DND-41 (cell line): Measurements from ENCODE around the gene ARL6IP5.

Experiments used
- ATAC-seq: fragments of 200-7000 bp; cut with Tn5 transposase; 3 replicates; pipeline ENCODE4 v1.9.1; 2021; ENCODE audit warnings: low read depth; ENCODE audit not compliant: insufficient read depth
- DNase-seq: peaks from one replicate; pipeline ENCODE4 v3.0.0-alpha.2; 2020
- H2AFZ ChIP-seq: 2 replicates; pipeline ENCODE4 v1.6.0; 2012; ENCODE audit warnings: low read depth, low read length
- H3K27ac ChIP-seq: 2 replicates; pipeline ENCODE4 v1.5.1; 2012; ENCODE audit warnings: low read length, inconsistent platforms
- H3K27me3 ChIP-seq: fragments of 200-600 bp; sonication (generic); 2 replicates; pipeline ENCODE4 v1.6.0; 2012; ENCODE audit warnings: low read length, mild to moderate bottlenecking, inconsistent platforms; ENCODE audit not compliant: insufficient read depth, poor library complexity
- H3K36me3 ChIP-seq: 2 replicates; pipeline ENCODE4 v1.5.1; 2012; ENCODE audit warnings: low read length, inconsistent platforms; ENCODE audit not compliant: insufficient read depth
- H3K4me1 ChIP-seq: 2 replicates; pipeline ENCODE4 v1.5.1; 2012; ENCODE audit warnings: mild to moderate bottlenecking, low read length; ENCODE audit not compliant: insufficient read depth
- H3K4me2 ChIP-seq: 2 replicates; pipeline ENCODE4 v1.6.0; 2012; ENCODE audit warnings: mild to moderate bottlenecking, moderate library complexity, low read length, inconsistent platforms; ENCODE audit not compliant: insufficient read depth
- H3K4me3 ChIP-seq, 2 experiments: fragments of 200-600 bp in 1 of 2; shearing (Covaris generic) in 1 of 2; 2 replicates each; pipeline ENCODE4 v1.5.1; 2012 to 2016; ENCODE audit warnings: inconsistent platforms in 2 of 2, low read length in 2 of 2, mild to moderate bottlenecking in 2 of 2, low read depth in 1 of 2, moderate library complexity in 1 of 2
- H3K79me2 ChIP-seq: 2 replicates; pipeline ENCODE4 v1.6.0; 2012; ENCODE audit warnings: low read length, inconsistent platforms; ENCODE audit not compliant: insufficient read depth
- H3K9ac ChIP-seq: 2 replicates; pipeline ENCODE4 v1.6.0; 2012; ENCODE audit warnings: low read depth, mild to moderate bottlenecking, inconsistent platforms, low read length, moderate library complexity
- H3K9me3 ChIP-seq: 2 replicates; pipeline ENCODE4 v1.5.1; 2012; ENCODE audit warnings: low read length, moderate library complexity, mild to moderate bottlenecking, inconsistent platforms; ENCODE audit not compliant: insufficient read depth, severe bottlenecking
- H4K20me1 ChIP-seq: 2 replicates; pipeline ENCODE4 v1.6.0; 2012; ENCODE audit warnings: low read length; ENCODE audit not compliant: insufficient read depth
- CTCF ChIP-seq: IDR thresholded peaks from 2 replicates; pipeline ENCODE4 v1.5.1; 2012; ENCODE audit warnings: borderline replicate concordance, low read length, moderate library complexity, mild to moderate bottlenecking; ENCODE audit not compliant: poor library complexity, severe bottlenecking; ENCODE audit errors: extremely low read depth
- EZH2 ChIP-seq: IDR thresholded peaks from 3 replicates; pipeline ENCODE4 v1.6.1; 2012; ENCODE audit warnings: borderline replicate concordance, low read depth, mild to moderate bottlenecking, moderate library complexity, low read length, inconsistent platforms; ENCODE audit not compliant: severe bottlenecking

The ARL6IP5 gene

DNA sequence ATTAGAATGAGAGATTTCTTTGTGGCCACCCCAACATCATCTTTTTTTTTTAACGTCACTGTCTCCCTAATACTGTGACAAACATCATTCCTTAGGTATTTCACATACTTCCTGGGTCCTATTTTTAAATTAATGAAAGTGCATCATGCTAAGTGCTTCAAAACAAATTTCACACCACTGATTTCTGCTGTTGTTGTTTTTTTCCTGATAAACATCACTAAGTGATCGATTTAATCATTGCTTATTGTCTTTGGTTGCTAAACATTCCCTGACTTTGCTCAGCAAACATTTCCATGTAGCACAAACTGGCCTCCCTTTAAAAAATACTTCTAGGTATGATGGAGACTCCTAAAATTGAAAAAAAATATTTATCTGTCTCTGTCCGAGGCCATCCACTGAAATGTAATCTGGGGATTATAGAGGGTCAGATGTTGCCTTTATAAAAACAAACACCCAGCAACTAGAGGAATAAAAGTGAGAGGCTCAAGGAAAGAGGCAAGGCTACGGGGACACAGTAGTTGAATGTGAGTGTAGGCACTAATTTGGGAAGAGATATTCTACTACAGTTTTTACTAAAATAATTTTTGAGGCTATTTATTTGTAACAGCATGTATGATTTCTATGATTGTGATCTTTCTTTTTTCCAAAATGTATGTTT lies 58.2 kb downstream of the ARL6IP5 start:
- no peaks in the 10 kb centered on the region for H3K36me3 ChIP-seq
- no peak overlapping the region for H3K9ac ChIP-seq
- ATAC-seq = no peak
- no peak overlapping the region for H3K27ac ChIP-seq
- DNase-seq = no peak
- H4K20me1 ChIP-seq = no peaks in the 10 kb centered on the region
- no peaks in the 10 kb centered on the region for H3K9me3 ChIP-seq
- no peak for TF ChIP-seq CTCF
- TF ChIP-seq EZH2 = no peak
- H3K79me2 ChIP-seq = no peaks in the 10 kb centered on the region
- no peak overlapping the region for H3K4me3 ChIP-seq
- peaks cover 9% of the 10 kb centered on the region for H3K4me1 ChIP-seq
- H3K27me3 ChIP-seq = peaks cover 8% of the 10 kb centered on the region
- H3K4me2 ChIP-seq = no peak overlapping the region
- H2AFZ ChIP-seq = no peak overlapping the region

GRCh38 chr3:69143612-69144011 lies 58.9 kb downstream of the ARL6IP5 start:
- H2AFZ ChIP-seq = no peak overlapping the region
- peaks cover 9% of the 10 kb centered on the region for H3K4me1 ChIP-seq
- TF ChIP-seq CTCF = no peak
- no peak for TF ChIP-seq EZH2
- H3K9ac ChIP-seq = no peak overlapping the region
- no peaks in the 10 kb centered on the region for H3K79me2 ChIP-seq
- no peaks in the 10 kb centered on the region for H4K20me1 ChIP-seq
- H3K9me3 ChIP-seq = no peaks in the 10 kb centered on the region
- DNase-seq (no peak), ATAC-seq (0 out of 3 replicates have a peak, but pooled peaks have one; percentile 15)
- H3K36me3 ChIP-seq = no peaks in the 10 kb centered on the region
- peaks cover 8% of the 10 kb centered on the region for H3K27me3 ChIP-seq
- no peak overlapping the region for H3K4me3 ChIP-seq
- no peak overlapping the region for H3K27ac ChIP-seq
- H3K4me2 ChIP-seq = no peak overlapping the region

GRCh38 chr3:69144631-69145245 lies 60.0 kb downstream of the ARL6IP5 start:
- H3K36me3 ChIP-seq = no peaks in the 10 kb centered on the region
- peak; percentile 91 for ATAC-seq
- H2AFZ ChIP-seq = no peak overlapping the region
- DNase-seq = peak; percentile 52
- peaks cover 2% of the 10 kb centered on the region for H3K27me3 ChIP-seq
- TF ChIP-seq EZH2 (no peak), CTCF (no peak)
- no peak overlapping the region for H3K9ac ChIP-seq
- H4K20me1 ChIP-seq = no peaks in the 10 kb centered on the region
- H3K4me3 ChIP-seq = no peak overlapping the region
- no peaks in the 10 kb centered on the region for H3K79me2 ChIP-seq
- H3K4me1 ChIP-seq = peaks cover 9% of the 10 kb centered on the region
- H3K27ac ChIP-seq = no peak overlapping the region
- H3K4me2 ChIP-seq = no peak overlapping the region
- no peaks in the 10 kb centered on the region for H3K9me3 ChIP-seq
